ENCODE results near the gene NOP53. TPM values are rescaled to one million over a fixed set of nuclear protein-coding genes. Genes with fewer than 3 reads are reported as not detected.
A peak's percentile ranks its signal among the peaks of the same experiment; 100 is the strongest.

Gene NOP53
- total and polyA plus RNA-seq, 9 of the 15 experiments (the other 6 are each of a cell fraction or from before 2014, with no cell fraction given): 6.5 to 274 (median 145) TPM

DNA sequence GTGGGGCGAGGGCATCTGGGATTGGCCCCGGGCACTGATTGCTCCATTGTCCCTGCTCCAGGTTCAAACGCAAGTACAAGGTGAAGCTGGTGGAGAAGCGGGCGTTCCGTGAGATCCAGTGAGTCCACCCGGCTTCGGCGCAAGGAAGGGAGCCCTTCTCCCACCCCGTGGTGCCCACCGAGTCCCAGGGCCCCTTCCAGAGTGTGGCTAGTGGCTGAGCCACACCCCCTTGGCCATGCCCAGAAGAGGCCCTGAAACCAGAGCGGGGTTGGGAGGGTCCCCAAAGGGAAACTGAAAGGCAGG, 11.2 kb downstream of the NOP53 start:
- H4K20me1 ChIP-seq (replicated peaks; ENCODE audit: control insufficient read depth, insufficient read depth, low read length): peaks cover 7% of the 10 kb centered on the region
- BruUV-seq (replicated peaks): no TSS peak

DNA sequence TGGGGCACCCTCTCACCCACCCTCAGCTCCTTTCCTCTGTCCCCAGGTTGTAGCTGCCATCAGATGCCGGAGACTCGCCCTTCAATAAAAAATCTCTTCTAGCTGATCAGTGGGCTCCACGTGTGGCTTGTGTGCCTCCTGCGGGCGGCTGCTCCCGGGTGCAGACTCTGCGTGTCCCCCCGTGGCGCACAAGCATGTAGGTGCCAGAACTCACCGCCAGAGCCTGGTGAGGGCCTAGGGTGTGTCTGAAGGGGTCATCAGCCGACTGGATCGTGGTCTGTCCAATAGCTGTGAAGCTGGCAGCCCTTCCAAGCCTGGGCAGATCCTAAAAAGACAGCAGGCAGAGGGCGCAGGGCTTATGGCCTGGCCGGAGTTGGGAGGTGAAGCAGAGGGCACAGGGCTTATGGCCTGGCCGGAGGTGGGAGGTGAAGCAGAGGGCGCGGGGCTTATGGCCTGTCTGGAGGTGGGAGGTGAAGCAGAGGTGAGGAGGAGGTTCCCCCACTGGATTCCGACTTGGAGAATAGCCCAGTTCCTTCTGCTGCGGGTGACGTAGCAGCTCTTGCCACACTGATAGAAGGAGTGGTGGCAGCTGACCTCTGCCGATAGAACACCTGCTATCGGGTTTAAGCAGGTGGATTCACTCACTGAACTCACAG, 11.7 kb downstream of the NOP53 start:
- TF ChIP-seq PHF8 (IDR thresholded peaks at IDR 0.05; ENCODE audit: borderline replicate concordance, low read length) (no peak), RBFOX2 (IDR thresholded peaks at IDR 0.05; ENCODE audit: low read depth, low read length) (peak; percentile 65), POLR2G (IDR thresholded peaks at IDR 0.05; ENCODE audit: low read depth, low read length) (peak; percentile 40), DACH1 (IDR thresholded peaks at IDR 0.05; ENCODE audit: partially characterized antibody) (no peak), BCL6 (CRISPR knock-in tag; IDR thresholded peaks at IDR 0.05) (no peak), SUPT5H (IDR thresholded peaks at IDR 0.05) (peak; percentile 48; the same call in 1 of the 2 replicates)
- Histone ChIP-seq H3K4me3 (no peak overlapping the region), H3K27me3 (ENCODE audit: control insufficient read depth in 2 of 2, insufficient read depth in 2 of 2, low read length in 2 of 2) (no peaks in the 10 kb centered on the region), H3K36me3 (ENCODE audit: control insufficient read depth, insufficient read depth, low read length) (peaks cover 73% of the 10 kb centered on the region; the same call in 2 of the 3 replicates), H3K4me2 (ENCODE audit: insufficient read depth, low read length) (no peak overlapping the region), H3K79me2 (ENCODE audit: control insufficient read depth, insufficient read depth, low read length) (no peaks in the 10 kb centered on the region), H2AFZ (ENCODE audit: low read depth, low read length) (no peak overlapping the region), H3K4me1 (replicated peaks in 1 of 2; ENCODE audit: control insufficient read depth in 2 of 2, insufficient read depth in 2 of 2, low read length in 2 of 2) (peaks cover 0 to 21% of the 10 kb centered on the region in 2 experiments; a peak in 2 of 5 replicates), H3K9me3 (replicated peaks; ENCODE audit: control insufficient read depth, insufficient read depth, low read depth, low read length) (no peaks in the 10 kb centered on the region), H3K27ac (ENCODE audit: extremely low read depth, low read depth, low read length) (no peak overlapping the region), H3K9ac (ENCODE audit: insufficient read depth in 1 of 2, low read depth in 2 of 2, low read length in 2 of 2) (no peak overlapping the region; a peak in 1 of 4 replicates), H3K9me1 (ENCODE audit: control insufficient read depth, insufficient read depth, low read length) (no peaks in the 10 kb centered on the region), H4K20me1 (replicated peaks; ENCODE audit: control insufficient read depth, insufficient read depth, low read length) (peaks cover 7% of the 10 kb centered on the region)
- TSS peak; percentile 5 for BruUV-seq (replicated peaks)
- ChIA-PET CTCF (ENCODE audit: low intra/inter-chr PET ratio) (no interaction called here), POLR2A (interaction anchor here (0.5 to 3.4 kb wide), 5 partner anchors 9 to 980 kb away, joined by 3 to 17 read pairs (median 10); partner anchors contain the start of gene NOP53)
- WGBS (ENCODE audit: insufficient coverage, low coverage, missing lambda C conversion rate): 91% methylated on average over 19 of the region's 22 CpGs
- in situ Hi-C loops (cut with MboI) (no loop called here), intact Hi-C loops (cut with micrococcal nuclease) (no loop called here)
- DNase-seq (ENCODE audit: extremely low read depth in 1 of 4, low spot score in 3 of 4): no peak
- no peak for FAIRE-seq
- ATAC-seq: no peak

More for the DNA sequence above, 11.2 kb downstream of the NOP53 start:
- H3K79me2 ChIP-seq (ENCODE audit: control insufficient read depth, insufficient read depth, low read length): no peaks in the 10 kb centered on the region
- no peak for DNase-seq (ENCODE audit: extremely low read depth in 1 of 4, low spot score in 3 of 4)
- no peak overlapping the region; a peak in 1 of 4 replicates for H3K9ac ChIP-seq (ENCODE audit: insufficient read depth in 1 of 2, low read depth in 2 of 2, low read length in 2 of 2)
- 83% methylated on average over 2 of the region's 12 CpGs for WGBS (ENCODE audit: insufficient coverage, low coverage, missing lambda C conversion rate)
- no peak for TF ChIP-seq BRD4 (IDR thresholded peaks at IDR 0.05)
- TF ChIP-seq ZFP1 (CRISPR knock-in tag; IDR thresholded peaks at IDR 0.05): no peak
- peak; percentile 12 for TF ChIP-seq RBM22 (IDR thresholded peaks at IDR 0.05; ENCODE audit: low read depth, low read length, poor library complexity, severe bottlenecking)
- TF ChIP-seq EP300 (IDR thresholded peaks at IDR 0.05; ENCODE audit: low read length): no peak
- peak; percentile 50 for TF ChIP-seq POLR2G (IDR thresholded peaks at IDR 0.05; ENCODE audit: low read depth, low read length)
- TF ChIP-seq FOXM1 (IDR thresholded peaks at IDR 0.05; ENCODE audit: low read depth): no peak
- TF ChIP-seq FOXM1 (CRISPR knock-in tag; IDR thresholded peaks at IDR 0.05; ENCODE audit: low read depth): no peak
- TF ChIP-seq EHMT2 (IDR thresholded peaks at IDR 0.05): no peak
- TF ChIP-seq ZSCAN29 (IDR thresholded peaks at IDR 0.05): no peak
- no peak for TF ChIP-seq ELF1 (tag; IDR thresholded peaks at IDR 0.05)
- peak; percentile 57 for TF ChIP-seq RBFOX2 (IDR thresholded peaks at IDR 0.05; ENCODE audit: low read depth, low read length)
- no peak for TF ChIP-seq NFIC (IDR thresholded peaks at IDR 0.05)
- no peak for TF ChIP-seq STAG1 (CRISPR knock-in tag; IDR thresholded peaks at IDR 0.05; ENCODE audit: borderline replicate concordance)
- no peaks in the 10 kb centered on the region for H3K27me3 ChIP-seq (ENCODE audit: control insufficient read depth in 2 of 2, insufficient read depth in 2 of 2, low read length in 2 of 2)
- H3K4me3 ChIP-seq: no peak overlapping the region
- in situ Hi-C loops (cut with MboI): no loop called here
- H3K9me3 ChIP-seq (replicated peaks; ENCODE audit: control insufficient read depth, insufficient read depth, low read depth, low read length): no peaks in the 10 kb centered on the region
- FAIRE-seq: no peak
- H2AFZ ChIP-seq (ENCODE audit: low read depth, low read length): no peak overlapping the region
- no peaks in the 10 kb centered on the region for H3K9me1 ChIP-seq (ENCODE audit: control insufficient read depth, insufficient read depth, low read length)
- no peak overlapping the region for H3K4me2 ChIP-seq (ENCODE audit: insufficient read depth, low read length)
- POLR2A ChIA-PET: interaction anchor here (0.6 to 3.4 kb wide), 4 partner anchors 10 to 979 kb away, joined by 3 to 17 read pairs (median 12); partner anchors contain the start of gene NOP53
- CTCF ChIA-PET (ENCODE audit: low intra/inter-chr PET ratio): no interaction called here
- intact Hi-C loops (cut with micrococcal nuclease): no loop called here
- no peak for ATAC-seq
- H3K4me1 ChIP-seq (replicated peaks in 1 of 2; ENCODE audit: control insufficient read depth in 2 of 2, insufficient read depth in 2 of 2, low read length in 2 of 2): peaks cover 0 to 21% of the 10 kb centered on the region in 2 experiments; a peak in 2 of 5 replicates
- peaks cover 76% of the 10 kb centered on the region; the same call in 2 of the 3 replicates for H3K36me3 ChIP-seq (ENCODE audit: control insufficient read depth, insufficient read depth, low read length)
- H3K27ac ChIP-seq (ENCODE audit: extremely low read depth, low read depth, low read length): no peak overlapping the region
